BJ (cell line): ENCODE results near the gene PDE4D. TPM values are rescaled to one million over a fixed set of nuclear protein-coding genes. Genes with fewer than 3 reads are reported as not detected.

Source experiments
- CTCF ChIA-PET: fragments of 350-600 bp; formaldehyde crosslinking; extraction: SDS; loops from one replicate; lab custom pipeline; 2021; ENCODE audit warnings: antibody characterized with exemption, inconsistent platforms; lab: Yijun Ruan, JAX
- POLR2A ChIA-PET: fragments of 300-600 bp; sonication (Branson Sonifier 250); formaldehyde crosslinking; extraction: SDS; loops from one replicate; lab custom pipeline; 2021; ENCODE audit warnings: antibody characterized with exemption; lab: Charles Lee
- DNase-seq: peaks from one replicate; pipeline ENCODE4 v3.0.0-alpha.2; 2011; ENCODE audit warnings: low read depth
- H3K27me3 ChIP-seq: 2 replicates; pipeline ENCODE4 v1.6.0; 2011; ENCODE audit warnings: low read length; ENCODE audit not compliant: control insufficient read depth, insufficient read depth
- H3K36me3 ChIP-seq: 2 replicates; pipeline ENCODE4 v1.5.1; 2011; ENCODE audit warnings: low read length; ENCODE audit not compliant: control insufficient read depth, insufficient read depth
- H3K4me3 ChIP-seq: 2 replicates; pipeline ENCODE4 v1.5.1; 2011; ENCODE audit warnings: low read depth, mild to moderate bottlenecking, control low read depth, low read length
- CTCF ChIP-seq: IDR thresholded peaks from 2 replicates; pipeline ENCODE4 v1.5.1; 2011; ENCODE audit warnings: low read depth, mild to moderate bottlenecking, control low read depth, inconsistent platforms, low read length, moderate library complexity; ENCODE audit not compliant: insufficient read depth
- polyA plus RNA-seq: library from polyadenylated mRNA; depleted of rRNA; stranded (reverse); fragments of >200 nt; gene quantifications from 2 replicates; pipeline ENCODE4 v1.2.3, GENCODE V29; 2011

Gene PDE4D
- polyA plus RNA-seq, 1 experiment, result 2.8 TPM

GRCh38 chr5:59301727-59302126 lies 591.8 kb downstream of the PDE4D start:
- ChIA-PET CTCF (no interaction called here), POLR2A (no interaction called here)
- Histone ChIP-seq H3K27me3 (no peaks in the 10 kb centered on the region), H3K36me3 (no peaks in the 10 kb centered on the region), H3K4me3 (no peak overlapping the region)
- DNase-seq, result no peak
- no peak for TF ChIP-seq CTCF

- TF ChIP-seq CTCF, result no peak
- H3K36me3 ChIP-seq, result no peaks in the 10 kb centered on the region
- H3K27me3 ChIP-seq, result no peaks in the 10 kb centered on the region
- POLR2A ChIA-PET, result no interaction called here
- CTCF ChIA-PET, result interaction anchor here (1.0 kb wide), 1 partner anchor 9 kb away, joined by 3 read pairs; no protein-coding TSS in a partner anchor
- no peak overlapping the region for H3K4me3 ChIP-seq
- DNase-seq, result no peak
Observed at GRCh38 chr5:59300930-59301329, 592.6 kb downstream of the PDE4D start.

- Histone ChIP-seq H3K4me3 (no peak overlapping the region), H3K36me3 (no peaks in the 10 kb centered on the region), H3K27me3 (no peaks in the 10 kb centered on the region)
- no peak for DNase-seq
- POLR2A ChIA-PET, result no interaction called here
- CTCF ChIA-PET, result interaction anchor here (0.7 kb wide), 1 partner anchor 195 kb away, joined by 3 read pairs; no protein-coding TSS in a partner anchor
- no peak for TF ChIP-seq CTCF
Observed at GRCh38 chr5:59299006-59299405, 594.5 kb downstream of the PDE4D start.

- no peak for DNase-seq
- ChIA-PET CTCF (interaction anchor here (1.4 kb wide), 1 partner anchor 19 kb away, joined by 3 read pairs; no protein-coding TSS in a partner anchor), POLR2A (no interaction called here)
- Histone ChIP-seq H3K4me3 (no peak overlapping the region; the same call in 1 of the 2 replicates), H3K36me3 (no peaks in the 10 kb centered on the region), H3K27me3 (no peaks in the 10 kb centered on the region)
- TF ChIP-seq CTCF, result no peak
Observed at GRCh38 chr5:59296317-59297264, 596.9 kb downstream of the PDE4D start.

- no peak for TF ChIP-seq CTCF
- CTCF ChIA-PET, result no interaction called here
- DNase-seq, result no peak
Observed at GRCh38 chr5:59293700-59294099, 599.8 kb downstream of the PDE4D start.

More at GRCh38 chr5:59293700-59294099, 599.8 kb downstream of the PDE4D start:
- no peak overlapping the region for H3K4me3 ChIP-seq
- POLR2A ChIA-PET, result no interaction called here
- H3K36me3 ChIP-seq, result no peaks in the 10 kb centered on the region
- no peaks in the 10 kb centered on the region for H3K27me3 ChIP-seq
